ENCODE data around the gene LRRC34. TPM values are rescaled to one million over a fixed set of nuclear protein-coding genes. Genes with fewer than 3 reads are reported as not detected.
A peak's percentile ranks its signal among the peaks of the same experiment; 100 is the strongest.

Gene LRRC34
- total and polyA plus RNA-seq, 8 donors: 2.4 to 15.3 (median 12.5) TPM

- peak overlapping the region; percentile 70 to 91 for H3K4me3 ChIP-seq
- no peaks in the 10 kb centered on the region for H3K27me3 ChIP-seq
- DNase-seq: no peak
- peaks cover 0 to 48% of the 10 kb centered on the region in 2 donors for H3K36me3 ChIP-seq
- no peak for ATAC-seq
- intact Hi-C loops (cut with DNase I): no loop called here
- no peaks in the 10 kb centered on the region for H3K9me3 ChIP-seq
- peaks cover 13 to 28% of the 10 kb centered on the region in 2 donors for H3K4me1 ChIP-seq
- TF ChIP-seq, protein P1, sequence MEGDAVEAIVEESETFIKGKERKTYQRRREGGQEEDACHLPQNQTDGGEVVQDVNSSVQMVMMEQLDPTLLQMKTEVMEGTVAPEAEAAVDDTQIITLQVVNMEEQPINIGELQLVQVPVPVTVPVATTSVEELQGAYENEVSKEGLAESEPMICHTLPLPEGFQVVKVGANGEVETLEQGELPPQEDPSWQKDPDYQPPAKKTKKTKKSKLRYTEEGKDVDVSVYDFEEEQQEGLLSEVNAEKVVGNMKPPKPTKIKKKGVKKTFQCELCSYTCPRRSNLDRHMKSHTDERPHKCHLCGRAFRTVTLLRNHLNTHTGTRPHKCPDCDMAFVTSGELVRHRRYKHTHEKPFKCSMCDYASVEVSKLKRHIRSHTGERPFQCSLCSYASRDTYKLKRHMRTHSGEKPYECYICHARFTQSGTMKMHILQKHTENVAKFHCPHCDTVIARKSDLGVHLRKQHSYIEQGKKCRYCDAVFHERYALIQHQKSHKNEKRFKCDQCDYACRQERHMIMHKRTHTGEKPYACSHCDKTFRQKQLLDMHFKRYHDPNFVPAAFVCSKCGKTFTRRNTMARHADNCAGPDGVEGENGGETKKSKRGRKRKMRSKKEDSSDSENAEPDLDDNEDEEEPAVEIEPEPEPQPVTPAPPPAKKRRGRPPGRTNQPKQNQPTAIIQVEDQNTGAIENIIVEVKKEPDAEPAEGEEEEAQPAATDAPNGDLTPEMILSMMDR (IDR thresholded peaks at IDR 0.05): no peak
- peak overlapping the region in 1 of 2 donors; percentile 99 for H3K27ac ChIP-seq
These were observed 38.5 kb downstream of the LRRC34 start for GRCh38 chr3:169774186-169774585.

GRCh38 chr3:169772897-169773816, 39.5 kb downstream of the LRRC34 start, which contains the start of gene MYNN:
TSS of gene MYNN (plus strand) at chr3:169773396. CDS start at chr3:169774296, 900 bp downstream.
- peak; percentile 93 to 97 (median 96) for DNase-seq
- peak within 1 kb of the TSS; percentile 99 to 100 for H3K27ac ChIP-seq
- H3K4me3 ChIP-seq: peak within 1 kb of the TSS; percentile 70 to 91
- H3K36me3 ChIP-seq: peaks cover 0 to 38% of the 10 kb centered on the region in 2 donors
- TF ChIP-seq, protein P1 (IDR thresholded peaks at IDR 0.05): no peak
- peak; percentile 94 for ATAC-seq
- H3K27me3 ChIP-seq: no peaks in the 10 kb centered on the region
- intact Hi-C loops (cut with DNase I): no loop called here
- peaks cover 13 to 28% of the 10 kb centered on the region in 2 donors for H3K4me1 ChIP-seq
- no peaks in the 10 kb centered on the region for H3K9me3 ChIP-seq

DNA sequence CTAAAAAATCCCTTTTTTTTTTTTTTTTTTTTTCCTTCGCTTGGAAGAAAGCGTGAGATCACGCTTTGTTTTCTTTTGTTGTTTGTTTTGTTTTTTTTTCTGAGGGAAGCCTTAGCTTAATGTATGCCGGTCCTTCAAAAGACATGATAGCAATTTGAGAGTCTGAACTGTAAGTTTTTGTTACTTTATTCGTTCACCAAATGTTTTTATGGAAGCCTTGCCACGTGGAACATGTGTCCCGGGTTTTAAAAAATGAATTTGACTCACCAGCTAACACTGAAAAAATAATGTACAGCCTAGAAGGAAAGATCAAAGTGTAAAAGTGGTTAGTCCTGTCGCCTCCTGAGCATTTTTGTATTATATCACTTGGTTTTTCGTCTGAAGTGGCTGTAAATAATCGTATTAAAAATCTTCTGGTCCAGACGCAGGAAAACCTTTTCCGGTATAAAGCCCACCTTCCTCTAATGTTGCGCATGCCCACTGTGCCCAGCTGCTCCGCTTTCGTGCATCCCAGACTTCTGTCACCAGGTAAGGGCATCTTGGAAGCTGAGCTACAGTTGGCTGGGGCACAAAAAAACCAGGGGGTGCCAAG, 40.3 kb downstream of the LRRC34 start:
- Histone ChIP-seq H3K27me3 (no peaks in the 10 kb centered on the region), H3K36me3 (peaks cover 0 to 30% of the 10 kb centered on the region in 2 donors), H3K4me3 (peak overlapping the region; percentile 70 to 91), H3K4me1 (peaks cover 13 to 28% of the 10 kb centered on the region in 2 donors), H3K9me3 (no peaks in the 10 kb centered on the region), H3K27ac (peak overlapping the region; percentile 99 to 100)
- intact Hi-C loops (cut with DNase I): no loop called here
- peak; percentile 75 to 86 (median 80) for DNase-seq
- TF ChIP-seq, protein P1 (IDR thresholded peaks at IDR 0.05): no peak
- peak; percentile 75 for ATAC-seq

GRCh38 chr3:169771497-169772304, 41.0 kb downstream of the LRRC34 start:
- TF ChIP-seq, protein P1 (IDR thresholded peaks at IDR 0.05): no peak
- Histone ChIP-seq H3K4me1 (peaks cover 13 to 28% of the 10 kb centered on the region in 2 donors), H3K36me3 (peaks cover 0 to 23% of the 10 kb centered on the region in 2 donors), H3K4me3 (peak overlapping the region; percentile 70 to 91), H3K9me3 (no peaks in the 10 kb centered on the region), H3K27ac (peak overlapping the region; percentile 99 to 100), H3K27me3 (no peaks in the 10 kb centered on the region)
- intact Hi-C loops (cut with DNase I): no loop called here
- ATAC-seq: peak; percentile 20
- DNase-seq: peak; percentile 25 to 91 (median 63)
